Endothelial cell of umbilical vein (primary cell): ENCODE data around the gene NDC80. TPM values are rescaled to one million over a fixed set of nuclear protein-coding genes. Genes with fewer than 3 reads are reported as not detected.

Experiments used
- BruUV-seq: library from RNA; stranded (reverse); fragments of 400-500 nt; replicated peaks from 2 replicates; lab custom pipeline; 2021; lab: Mats Ljungman, UMichigan
- CTCF ChIA-PET: fragments of 300-600, 350-600 bp; sonication (Branson Sonifier 250); formaldehyde crosslinking; loops from one replicate; lab custom pipeline; 2021; ENCODE audit warnings: antibody characterized with exemption, inconsistent platforms; lab: Charles Lee
- POLR2A ChIA-PET: fragments of 300-600, 350-600 bp; sonication (Branson Sonifier 250); formaldehyde crosslinking; loops from one replicate; lab custom pipeline; 2021; ENCODE audit warnings: antibody characterized with exemption, inconsistent platforms; lab: Charles Lee
- DNase-seq: peaks from one replicate; pipeline ENCODE4 v3.0.0-alpha.2; 2011; ENCODE audit warnings: low read depth, low spot score
- FAIRE-seq: peaks from 2 replicates; lab custom pipeline; 2011; peaks lifted over from hg19 to GRCh38; lab: Jason Lieb, UNC
- H2AFZ ChIP-seq: 2 replicates; pipeline ENCODE4 v1.6.0; 2012; ENCODE audit warnings: low read depth, low read length, control low read depth, inconsistent platforms
- H3K27ac ChIP-seq: 2 replicates; pipeline ENCODE4 v1.5.1; 2011; ENCODE audit warnings: low read depth, mild to moderate bottlenecking, control low read depth, low read length, moderate library complexity; ENCODE audit not compliant: insufficient read depth
- H3K27me3 ChIP-seq, 2 experiments: 2 replicates each; pipeline versions ENCODE4 v1.6.0 to v1.6.1; 2011; ENCODE audit warnings: low read length in 2 of 2, mixed read lengths in 1 of 2; ENCODE audit not compliant: control insufficient read depth in 2 of 2, insufficient read depth in 2 of 2
- H3K36me3 ChIP-seq, 2 experiments: 2 replicates in 1 of 2; 3 replicates in 1 of 2; pipeline ENCODE4 v1.5.1; 2011; ENCODE audit warnings: low read length in 2 of 2, mild to moderate bottlenecking in 1 of 2, moderate library complexity in 1 of 2; ENCODE audit not compliant: control insufficient read depth in 2 of 2, insufficient read depth in 2 of 2; ENCODE audit errors: extremely low read depth in 1 of 2
- H3K4me1 ChIP-seq: 3 replicates; pipeline ENCODE4 v1.5.1; 2011; ENCODE audit warnings: mild to moderate bottlenecking, low read length; ENCODE audit not compliant: control insufficient read depth, insufficient read depth; ENCODE audit errors: extremely low read depth
- H3K4me2 ChIP-seq: 2 replicates; pipeline ENCODE4 v1.6.1; 2011; ENCODE audit warnings: low read length, control low read depth, mixed read lengths; ENCODE audit not compliant: insufficient read depth
- H3K4me3 ChIP-seq, 3 experiments: fragments of 200-600 bp in 1 of 3; sonication (generic), shearing (Covaris generic) in 1 of 3; replicated peaks in 1 of 3; 2 replicates each; pipeline ENCODE4 v1.5.1; 2011 to 2016; ENCODE audit warnings: control low read depth in 3 of 3, low read length in 3 of 3, mild to moderate bottlenecking in 2 of 3, inconsistent platforms in 1 of 3, low read depth in 1 of 3, moderate library complexity in 1 of 3; ENCODE audit not compliant: insufficient read depth in 1 of 3
- H3K79me2 ChIP-seq: 2 replicates; pipeline ENCODE4 v1.6.0; 2012; ENCODE audit warnings: low read length, inconsistent platforms; ENCODE audit not compliant: control insufficient read depth, insufficient read depth
- H3K9ac ChIP-seq: replicated peaks from 2 replicates; pipeline ENCODE3; 2011; ENCODE audit warnings: low read length, control low read depth; ENCODE audit not compliant: insufficient read depth; ENCODE audit errors: extremely low read depth
- H3K9me1 ChIP-seq: replicated peaks from 3 replicates; pipeline ENCODE4 v1.6.0; 2011; ENCODE audit warnings: mild to moderate bottlenecking, low read length; ENCODE audit not compliant: control insufficient read depth, insufficient read depth; ENCODE audit errors: extremely low read depth
- H3K9me3 ChIP-seq: replicated peaks from 2 replicates; pipeline ENCODE4 v1.5.1; 2012; ENCODE audit warnings: low read length, inconsistent platforms; ENCODE audit not compliant: control insufficient read depth, insufficient read depth
- H4K20me1 ChIP-seq: replicated peaks from 2 replicates; pipeline ENCODE3; 2011; ENCODE audit warnings: mild to moderate bottlenecking, low read length; ENCODE audit not compliant: control insufficient read depth, insufficient read depth; ENCODE audit errors: extremely low read depth
- EZH2 ChIP-seq: IDR thresholded peaks from 2 replicates; pipeline ENCODE4 v1.6.1; 2012; ENCODE audit warnings: borderline replicate concordance, low read depth, mild to moderate bottlenecking, moderate library complexity, low read length, inconsistent platforms; ENCODE audit not compliant: severe bottlenecking
- MYC ChIP-seq: IDR thresholded peaks from one replicate; pipeline ENCODE4 v1.6.1; 2011; ENCODE audit warnings: mild to moderate bottlenecking, low read depth, low read length
- POLR2A ChIP-seq: IDR thresholded peaks from 2 replicates; pipeline ENCODE4 v1.6.1; 2012; ENCODE audit warnings: low read depth, mild to moderate bottlenecking, control low read depth, low read length
- dilution Hi-C: fragments of 300-500 bp; cut with MboI; formaldehyde crosslinking; loops from one replicate; pipeline ENCODE4 v1.15.0; 2019; ENCODE audit warnings: low sequenced_read_pairs; ENCODE audit not compliant: extremely low pct_ligation_motif_present
- intact Hi-C: fragments of 100-400 bp; cut with micrococcal nuclease; formaldehyde crosslinking; loops from one replicate; pipeline ENCODE4 v1.10.0; 2022
- polyA plus RNA-seq, 4 experiments: library from polyadenylated mRNA; depleted of rRNA in 3 of 4; stranded (reverse) in 3 of 4; unstranded in 1 of 4; fragments of >200 nt; gene quantifications; 2 replicates each; pipeline versions ENCODE4 v1.2.1 to v1.2.3, GENCODE V29; 2011 to 2012; ENCODE audit warnings: missing spikeins in 1 of 4
- total RNA-seq: library from RNA; stranded (reverse); gene quantifications from 2 replicates; pipeline ENCODE4 v1.2.3, GENCODE V29; 2021
- TF ChIP-seq, protein P1 (sequence below): IDR thresholded peaks from 2 replicates; pipeline ENCODE4 v1.6.1; 2011; ENCODE audit not compliant: insufficient read depth, insufficient read length
- TF ChIP-seq, protein P2 (sequence below), 2 donors: IDR thresholded peaks; 1 replicate in 1 of 2; 2 replicates in 1 of 2; pipeline ENCODE4 v1.5.1; 2011; ENCODE audit warnings: low read length in 2 of 2, mild to moderate bottlenecking in 2 of 2, moderate library complexity in 2 of 2, control low read depth in 1 of 2, inconsistent platforms in 1 of 2, low read depth in 1 of 2; ENCODE audit not compliant: insufficient read depth in 1 of 2; ENCODE audit errors: extremely low read depth in 1 of 2

NDC80 gene
- total and polyA plus RNA-seq, 2 donors (not counting 3 experiments of a cell fraction or from before 2014, with no cell fraction given), result 6.2 to 43.2 TPM

DNA sequence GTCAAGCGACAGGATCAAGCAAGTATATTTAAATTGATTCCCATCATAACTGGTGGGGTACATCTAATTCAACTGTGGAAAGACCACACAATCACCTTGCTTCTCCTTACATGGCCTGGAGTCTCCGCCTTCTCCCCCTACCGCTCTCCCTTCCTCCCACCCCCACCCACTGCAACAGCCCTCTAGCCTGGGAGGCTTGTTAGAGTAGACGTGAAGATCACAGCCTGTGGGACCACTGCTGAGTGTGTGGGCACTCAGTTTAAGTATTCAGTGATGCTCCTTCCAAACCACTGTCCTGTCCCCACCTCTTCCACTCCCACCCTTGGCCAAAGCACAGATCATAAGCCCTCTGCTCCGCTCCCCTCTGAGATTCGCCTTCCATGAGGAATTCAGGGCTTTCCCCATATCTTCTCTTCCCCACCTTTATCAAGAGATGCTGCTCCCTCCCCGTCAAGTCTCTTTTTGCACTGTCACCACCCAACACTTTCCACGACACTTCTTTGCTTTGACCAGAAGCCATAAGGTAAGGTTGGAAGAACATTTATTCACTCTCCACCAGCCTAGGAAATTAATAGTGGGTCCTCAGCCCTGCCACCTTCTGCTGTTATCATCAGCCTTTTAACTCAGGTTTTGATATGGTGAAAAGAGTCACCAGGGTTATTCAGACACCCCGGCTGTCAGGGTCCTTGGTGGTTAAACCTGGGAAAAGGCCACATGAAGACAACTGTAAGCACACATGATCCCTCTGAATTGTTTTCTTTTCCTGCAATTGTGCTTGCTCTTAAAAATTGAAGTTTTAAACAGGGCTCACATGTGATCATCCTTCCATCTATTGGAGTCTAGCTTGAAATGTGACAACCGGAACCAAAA is 1.8 kb upstream of the NDC80 start:
- Histone ChIP-seq H2AFZ (no peak overlapping the region), H3K9me1 (no peaks in the 10 kb centered on the region), H3K79me2 (peaks cover 56% of the 10 kb centered on the region), H3K4me2 (peak overlapping the region; percentile 73), H3K4me1 (peaks cover 32% of the 10 kb centered on the region), H3K9me3 (no peaks in the 10 kb centered on the region), H3K4me3 (peak overlapping the region in 2 of 3 experiments; percentile 80 to 92), H3K27me3 (no peaks in the 10 kb centered on the region), H3K36me3 (peaks cover 0 to 2% of the 10 kb centered on the region in 2 experiments), H4K20me1 (no peaks in the 10 kb centered on the region), H3K27ac (no peak overlapping the region), H3K9ac (peak overlapping the region; percentile 91)
- DNase-seq, result no peak
- dilution Hi-C loops (no loop called here), intact Hi-C loops (loop anchor here (2.0 to 5.0 kb wide), 2 partner anchors 85 to 878 kb away; partner anchors contain the start of gene SMCHD1)
- no TSS peak for BruUV-seq
- ChIA-PET CTCF (no interaction called here), POLR2A (no interaction called here)
- TF ChIP-seq MYC (no peak), POLR2A (no peak), EZH2 (no peak)
- TF ChIP-seq, protein P1, sequence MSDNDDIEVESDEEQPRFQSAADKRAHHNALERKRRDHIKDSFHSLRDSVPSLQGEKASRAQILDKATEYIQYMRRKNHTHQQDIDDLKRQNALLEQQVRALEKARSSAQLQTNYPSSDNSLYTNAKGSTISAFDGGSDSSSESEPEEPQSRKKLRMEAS, result no peak
- TF ChIP-seq, protein P2, sequence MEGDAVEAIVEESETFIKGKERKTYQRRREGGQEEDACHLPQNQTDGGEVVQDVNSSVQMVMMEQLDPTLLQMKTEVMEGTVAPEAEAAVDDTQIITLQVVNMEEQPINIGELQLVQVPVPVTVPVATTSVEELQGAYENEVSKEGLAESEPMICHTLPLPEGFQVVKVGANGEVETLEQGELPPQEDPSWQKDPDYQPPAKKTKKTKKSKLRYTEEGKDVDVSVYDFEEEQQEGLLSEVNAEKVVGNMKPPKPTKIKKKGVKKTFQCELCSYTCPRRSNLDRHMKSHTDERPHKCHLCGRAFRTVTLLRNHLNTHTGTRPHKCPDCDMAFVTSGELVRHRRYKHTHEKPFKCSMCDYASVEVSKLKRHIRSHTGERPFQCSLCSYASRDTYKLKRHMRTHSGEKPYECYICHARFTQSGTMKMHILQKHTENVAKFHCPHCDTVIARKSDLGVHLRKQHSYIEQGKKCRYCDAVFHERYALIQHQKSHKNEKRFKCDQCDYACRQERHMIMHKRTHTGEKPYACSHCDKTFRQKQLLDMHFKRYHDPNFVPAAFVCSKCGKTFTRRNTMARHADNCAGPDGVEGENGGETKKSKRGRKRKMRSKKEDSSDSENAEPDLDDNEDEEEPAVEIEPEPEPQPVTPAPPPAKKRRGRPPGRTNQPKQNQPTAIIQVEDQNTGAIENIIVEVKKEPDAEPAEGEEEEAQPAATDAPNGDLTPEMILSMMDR (IDR thresholded peaks at IDR 0.05; ENCODE audit: extremely low read depth in 1 of 2, insufficient read depth in 1 of 2, low read depth in 1 of 2, low read length in 2 of 2), result no peak
- no peak for FAIRE-seq
